Ovary (tissue), 3 donors: ENCODE data around the gene DTNBP1.

Source experiments
- EP300 ChIP-seq: sonication (generic); formaldehyde crosslinking; IDR thresholded peaks from one replicate; pipeline ENCODE4 v1.6.1; 2017; ENCODE audit warnings: antibody characterized with exemption
- TF ChIP-seq, protein P1 (sequence below), 3 donors: fragments of 450-650 bp in 2 of 3; fragments of 200-600 bp in 1 of 3; IDR thresholded peaks; one replicate each; pipeline versions ENCODE4 v1.5.1 to v1.8.0; 2016 to 2022; ENCODE audit warnings: antibody characterized with exemption in 3 of 3, mild to moderate bottlenecking in 1 of 3
- donor health status: DM: no; HTN: no; CAD: no.

DNA sequence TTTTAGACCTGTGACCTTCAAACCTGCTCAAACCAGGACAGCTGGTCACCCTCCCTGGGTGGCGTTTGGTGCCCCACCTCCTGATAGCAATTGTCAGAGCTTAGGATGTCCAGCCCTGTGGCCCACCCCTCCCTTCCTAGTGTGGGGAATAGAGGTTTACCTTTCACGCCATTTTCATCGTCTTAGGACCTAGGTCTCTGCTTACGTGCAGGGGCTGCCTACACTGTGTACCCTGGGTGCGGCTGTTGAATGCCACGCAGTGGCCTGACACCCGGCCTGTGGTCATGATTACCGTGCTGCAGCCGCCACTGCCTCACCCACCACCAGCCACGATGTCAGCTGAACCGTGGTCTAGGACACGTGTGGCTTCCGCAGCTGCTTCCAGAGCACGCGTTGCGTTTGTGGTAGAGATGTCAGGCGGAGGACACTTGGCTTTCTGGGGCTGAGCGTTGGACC is 157.3 kb downstream of the DTNBP1 start:
- TF ChIP-seq, protein P1, sequence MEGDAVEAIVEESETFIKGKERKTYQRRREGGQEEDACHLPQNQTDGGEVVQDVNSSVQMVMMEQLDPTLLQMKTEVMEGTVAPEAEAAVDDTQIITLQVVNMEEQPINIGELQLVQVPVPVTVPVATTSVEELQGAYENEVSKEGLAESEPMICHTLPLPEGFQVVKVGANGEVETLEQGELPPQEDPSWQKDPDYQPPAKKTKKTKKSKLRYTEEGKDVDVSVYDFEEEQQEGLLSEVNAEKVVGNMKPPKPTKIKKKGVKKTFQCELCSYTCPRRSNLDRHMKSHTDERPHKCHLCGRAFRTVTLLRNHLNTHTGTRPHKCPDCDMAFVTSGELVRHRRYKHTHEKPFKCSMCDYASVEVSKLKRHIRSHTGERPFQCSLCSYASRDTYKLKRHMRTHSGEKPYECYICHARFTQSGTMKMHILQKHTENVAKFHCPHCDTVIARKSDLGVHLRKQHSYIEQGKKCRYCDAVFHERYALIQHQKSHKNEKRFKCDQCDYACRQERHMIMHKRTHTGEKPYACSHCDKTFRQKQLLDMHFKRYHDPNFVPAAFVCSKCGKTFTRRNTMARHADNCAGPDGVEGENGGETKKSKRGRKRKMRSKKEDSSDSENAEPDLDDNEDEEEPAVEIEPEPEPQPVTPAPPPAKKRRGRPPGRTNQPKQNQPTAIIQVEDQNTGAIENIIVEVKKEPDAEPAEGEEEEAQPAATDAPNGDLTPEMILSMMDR (IDR thresholded peaks at IDR 0.05) = no peak
- no peak for TF ChIP-seq EP300
